ENCODE measurements around the gene NPHP4.

NPHP4 gene

GRCh38 chr1:5970610-5971273, 21.5 kb downstream of the NPHP4 start:
- no peak for TF ChIP-seq CTCF (conservative IDR thresholded peaks at IDR 0.05; ENCODE audit: low read depth, low read length)
- DNase-seq (ENCODE audit: low read depth): no peak
- H3K4me3 ChIP-seq (ENCODE audit: low read depth, low read length): no peak overlapping the region

GRCh38 chr1:5969168-5969567, 23.1 kb downstream of the NPHP4 start:
- DNase-seq (ENCODE audit: low read depth): no peak
- TF ChIP-seq CTCF (conservative IDR thresholded peaks at IDR 0.05; ENCODE audit: low read depth, low read length): no peak
- H3K4me3 ChIP-seq (ENCODE audit: low read depth, low read length): no peak overlapping the region

- no peak overlapping the region for H3K4me3 ChIP-seq (ENCODE audit: low read depth, low read length)
- no peak for TF ChIP-seq CTCF (conservative IDR thresholded peaks at IDR 0.05; ENCODE audit: low read depth, low read length)
- no peak for DNase-seq (ENCODE audit: low read depth)
These were observed 24.0 kb downstream of the NPHP4 start for GRCh38 chr1:5968161-5968736.

GRCh38 chr1:5967351-5968160, 24.7 kb downstream of the NPHP4 start:
- H3K4me3 ChIP-seq (ENCODE audit: low read depth, low read length): no peak overlapping the region
- no peak for DNase-seq (ENCODE audit: low read depth)
- no peak for TF ChIP-seq CTCF (conservative IDR thresholded peaks at IDR 0.05; ENCODE audit: low read depth, low read length)

- no peak overlapping the region for H3K4me3 ChIP-seq (ENCODE audit: low read depth, low read length)
- no peak for DNase-seq (ENCODE audit: low read depth)
- no peak for TF ChIP-seq CTCF (conservative IDR thresholded peaks at IDR 0.05; ENCODE audit: low read depth, low read length)
These were observed 25.6 kb downstream of the NPHP4 start for GRCh38 chr1:5966543-5967205.

GRCh38 chr1:5965586-5966131, 26.6 kb downstream of the NPHP4 start:
- DNase-seq (ENCODE audit: low read depth): no peak
- TF ChIP-seq CTCF (conservative IDR thresholded peaks at IDR 0.05; ENCODE audit: low read depth, low read length): no peak

More at GRCh38 chr1:5965586-5966131, 26.6 kb downstream of the NPHP4 start:
- H3K4me3 ChIP-seq (ENCODE audit: low read depth, low read length): no peak overlapping the region
